Stimulated activated naive B cell treated with anti-CD40 and anti-IgM and Interleukin-4, amounts not matched to agents 10 μg/mL and 1 μg/mL and 100 μg/mL, for 72 hours (primary cell): Measurements from ENCODE around the gene MYCBP2.
A peak's percentile ranks its signal among the peaks of the same experiment; 100 is the strongest.
"Not testable (repeated sequence)": the region's sequence is repeated elsewhere in the genome, so short reads cannot be mapped to it uniquely, and the experiment has no call there.

Source experiments
- ATAC-seq, 2 donors: fragments of 150-1000 bp; cut with Tn5 transposase; replicated peaks; 2 replicates each; pipeline ENCODE4 v1.10.0; 2021; ENCODE audit warnings: moderate library complexity in 1 of 2
- DNase-seq: peaks from one replicate; pipeline ENCODE4 v3.0.0; 2021
- H3K27ac Mint-ChIP-seq: one replicate; pipeline ENCODE4 v1.8.0; 2022; ENCODE audit warnings: mild to moderate bottlenecking, mixed read lengths
- H3K27me3 Mint-ChIP-seq, 2 donors: one replicate each; pipeline ENCODE4 v1.8.0; 2022; ENCODE audit warnings: mixed read lengths in 2 of 2
- H3K36me3 Mint-ChIP-seq, 2 donors: one replicate each; pipeline ENCODE4 v1.8.0; 2022; ENCODE audit warnings: mixed read lengths in 2 of 2, mild to moderate bottlenecking in 1 of 2
- H3K4me1 Mint-ChIP-seq, 2 donors: one replicate each; pipeline ENCODE4 v1.8.0; 2022; ENCODE audit warnings: mixed read lengths in 2 of 2, mild to moderate bottlenecking in 1 of 2
- H3K4me3 Mint-ChIP-seq, 2 donors: one replicate each; pipeline ENCODE4 v1.8.0; 2022; ENCODE audit warnings: mild to moderate bottlenecking in 2 of 2, mixed read lengths in 2 of 2, moderate library complexity in 1 of 2
- H3K9me3 Mint-ChIP-seq, 2 donors: one replicate each; pipeline ENCODE4 v1.8.0; 2022; ENCODE audit warnings: mixed read lengths in 2 of 2, mild to moderate bottlenecking in 1 of 2

Gene MYCBP2

GRCh38 chr13:77028202-77028601 is 298.7 kb downstream of the MYCBP2 start:
- Mint-ChIP-seq H3K9me3 (no peaks in the 10 kb centered on the region), H3K4me3 (peak overlapping the region; percentile 95 to 97), H3K27me3 (no peaks in the 10 kb centered on the region), H3K27ac (no peak overlapping the region), H3K4me1 (peaks cover 23 to 35% of the 10 kb centered on the region in 2 donors), H3K36me3 (peaks cover 12% of the 10 kb centered on the region in 2 donors)
- DNase-seq (no peak), ATAC-seq (no peak)

- Mint-ChIP-seq H3K27me3 (no peaks in the 10 kb centered on the region), H3K4me3 (peak within 1 kb of the TSS; percentile 95 to 99), H3K27ac (peak within 1 kb of the TSS; percentile 99), H3K9me3 (no peaks in the 10 kb centered on the region), H3K36me3 (peaks cover 16 to 18% of the 10 kb centered on the region in 2 donors), H3K4me1 (peaks cover 30 to 47% of the 10 kb centered on the region in 2 donors)
- ATAC-seq: peak; percentile 69 to 71
- DNase-seq: peak; percentile 72
Measured at GRCh38 chr13:77026861-77027621, 299.9 kb downstream of the MYCBP2 start, which contains the start of gene FBXL3. TSS of gene FBXL3 (minus strand) at chr13:77027159. CDS start at chr13:77021860, 5,299 bp downstream.

GRCh38 chr13:77026255-77026860 is 300.5 kb downstream of the MYCBP2 start:
- H3K4me3 Mint-ChIP-seq: peak overlapping the region; percentile 95 to 99
- H3K27me3 Mint-ChIP-seq: no peaks in the 10 kb centered on the region
- peaks cover 16 to 18% of the 10 kb centered on the region in 2 donors for H3K36me3 Mint-ChIP-seq
- H3K9me3 Mint-ChIP-seq: no peaks in the 10 kb centered on the region
- peak overlapping the region; percentile 90 for H3K27ac Mint-ChIP-seq
- peaks cover 32 to 48% of the 10 kb centered on the region in 2 donors for H3K4me1 Mint-ChIP-seq
- ATAC-seq: peak; percentile 76 to 79
- peak; percentile 82 for DNase-seq

GRCh38 chr13:77022341-77022740 is 304.6 kb downstream of the MYCBP2 start:
- Mint-ChIP-seq H3K36me3 (peaks cover 16 to 18% of the 10 kb centered on the region in 2 donors), H3K9me3 (no peaks in the 10 kb centered on the region), H3K27ac (peak overlapping the region; percentile 14), H3K4me3 (no peak overlapping the region), H3K27me3 (no peaks in the 10 kb centered on the region), H3K4me1 (peaks cover 26 to 46% of the 10 kb centered on the region in 2 donors)
- DNase-seq: no peak
- ATAC-seq: no peak

- Mint-ChIP-seq H3K9me3 (no peaks in the 10 kb centered on the region), H3K27ac (no peak overlapping the region), H3K27me3 (no peaks in the 10 kb centered on the region), H3K4me1 (peaks cover 23 to 43% of the 10 kb centered on the region in 2 donors), H3K4me3 (no peak overlapping the region), H3K36me3 (peaks cover 17 to 25% of the 10 kb centered on the region in 2 donors)
- ATAC-seq: no peak
- no peak for DNase-seq
Measured at GRCh38 chr13:77019756-77020155, 307.1 kb downstream of the MYCBP2 start.

GRCh38 chr13:77016888-77017623 is 309.8 kb downstream of the MYCBP2 start:
- H3K9me3 Mint-ChIP-seq: no peaks in the 10 kb centered on the region
- DNase-seq (no peak), ATAC-seq (no peak)
- peaks cover 18 to 40% of the 10 kb centered on the region in 2 donors for H3K4me1 Mint-ChIP-seq
- peaks cover 19 to 33% of the 10 kb centered on the region in 2 donors for H3K36me3 Mint-ChIP-seq
- H3K4me3 Mint-ChIP-seq: no peak overlapping the region
- H3K27ac Mint-ChIP-seq: no peak overlapping the region
- no peaks in the 10 kb centered on the region for H3K27me3 Mint-ChIP-seq

- H3K27ac Mint-ChIP-seq: no peak overlapping the region
Measured at GRCh38 chr13:77016251-77016812, 310.6 kb downstream of the MYCBP2 start.

GRCh38 chr13:77014906-77015685 is 311.8 kb downstream of the MYCBP2 start:
- Mint-ChIP-seq H3K27ac (no peak overlapping the region), H3K36me3 (peaks cover 21 to 49% of the 10 kb centered on the region in 2 donors), H3K4me1 (peaks cover 16 to 33% of the 10 kb centered on the region in 2 donors), H3K4me3 (no peak overlapping the region), H3K9me3 (no peaks in the 10 kb centered on the region), H3K27me3 (no peaks in the 10 kb centered on the region)
- peak in 1 of 2 donors; percentile 72 for ATAC-seq
- DNase-seq: no peak

More at GRCh38 chr13:77016251-77016812, 310.6 kb downstream of the MYCBP2 start:
- DNase-seq: no peak
- no peaks in the 10 kb centered on the region for H3K27me3 Mint-ChIP-seq
- no peaks in the 10 kb centered on the region for H3K9me3 Mint-ChIP-seq
- peaks cover 19 to 40% of the 10 kb centered on the region in 2 donors for H3K36me3 Mint-ChIP-seq
- H3K4me3 Mint-ChIP-seq: no peak overlapping the region
- peaks cover 16 to 38% of the 10 kb centered on the region in 2 donors for H3K4me1 Mint-ChIP-seq
- ATAC-seq: no peak

- ATAC-seq (no peak), DNase-seq (no peak)
- Mint-ChIP-seq H3K27me3 (no peaks in the 10 kb centered on the region), H3K4me1 (peaks cover 15 to 39% of the 10 kb centered on the region in 2 donors), H3K36me3 (peaks cover 31 to 54% of the 10 kb centered on the region in 2 donors), H3K4me3 (no peak overlapping the region), H3K9me3 (no peaks in the 10 kb centered on the region), H3K27ac (peak overlapping the region; percentile 76)
Measured at GRCh38 chr13:77013853-77014542, 312.9 kb downstream of the MYCBP2 start.

- peaks cover 13 to 38% of the 10 kb centered on the region in 2 donors for H3K4me1 Mint-ChIP-seq
- ATAC-seq, H3K27me3 Mint-ChIP-seq, H3K9me3 Mint-ChIP-seq, DNase-seq, H3K4me3 Mint-ChIP-seq: not testable (repeated sequence)
- H3K36me3 Mint-ChIP-seq: peaks cover 28 to 44% of the 10 kb centered on the region in 2 donors
- peak overlapping the region; percentile 20 for H3K27ac Mint-ChIP-seq
Measured at GRCh38 chr13:77009719-77010118, 317.2 kb downstream of the MYCBP2 start.

- peaks cover 23 to 38% of the 10 kb centered on the region in 2 donors for H3K36me3 Mint-ChIP-seq
- ATAC-seq (peak in 1 of 2 donors; percentile 54), DNase-seq (no peak)
- no peak overlapping the region for H3K27ac Mint-ChIP-seq
- peaks cover 8 to 31% of the 10 kb centered on the region in 2 donors for H3K4me1 Mint-ChIP-seq
- no peak overlapping the region for H3K4me3 Mint-ChIP-seq
- H3K27me3 Mint-ChIP-seq: no peaks in the 10 kb centered on the region
- H3K9me3 Mint-ChIP-seq: no peaks in the 10 kb centered on the region
Measured at GRCh38 chr13:77009011-77009410, 317.9 kb downstream of the MYCBP2 start.

GRCh38 chr13:77008337-77008736 is 318.6 kb downstream of the MYCBP2 start:
- Mint-ChIP-seq H3K4me1 (peaks cover 6 to 26% of the 10 kb centered on the region in 2 donors), H3K27ac (peak overlapping the region; percentile 56), H3K36me3 (peaks cover 17 to 31% of the 10 kb centered on the region in 2 donors)
- not testable (repeated sequence) for H3K9me3 Mint-ChIP-seq, DNase-seq, H3K27me3 Mint-ChIP-seq, H3K4me3 Mint-ChIP-seq
- peak; percentile 85 to 89 for ATAC-seq
